Left renal cortex interstitium (tissue), 4 donors: ENCODE measurements around the gene ADRB2. TPM values are rescaled to one million over a fixed set of nuclear protein-coding genes. Genes with fewer than 3 reads are reported as not detected.
"Not testable (repeated sequence)": the region's sequence is repeated elsewhere in the genome, so short reads cannot be mapped to it uniquely, and the experiment has no call there.

Experiments used
- DNase-seq, 4 donors: peaks; one replicate each; pipeline ENCODE4 v3.0.0-alpha.2; 2013; ENCODE audit warnings: low read depth in 4 of 4, low spot score in 2 of 4, missing footprints in 1 of 4
- polyA plus RNA-seq, 4 donors: library from polyadenylated mRNA; unstranded; fragments of 120-200 nt; gene quantifications; one replicate each; pipeline ENCODE4 v1.2.1, GENCODE V29; 2013; ENCODE audit not compliant: insufficient read length in 4 of 4

Gene ADRB2
- polyA plus RNA-seq, 4 donors = 0.09 to 0.37 (median 0.32) TPM

DNA sequence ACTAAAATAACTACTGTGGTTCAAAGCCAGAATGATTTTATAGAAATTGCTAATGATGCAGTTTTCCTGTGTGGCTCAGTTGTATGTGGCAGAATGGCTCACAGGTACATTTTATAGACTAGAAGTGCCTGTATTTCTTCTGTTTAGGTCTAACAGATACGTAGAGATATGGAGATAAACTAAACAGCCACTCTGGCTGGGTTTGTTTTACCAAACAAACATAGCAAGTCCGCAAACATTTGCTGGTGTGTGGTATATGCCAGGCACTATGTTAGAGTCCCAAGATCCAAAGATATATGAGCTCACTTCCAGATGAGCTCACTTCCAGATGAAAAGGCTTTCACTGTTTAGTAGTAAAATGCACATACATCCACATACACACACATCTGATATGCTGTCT, 24.4 kb downstream of the ADRB2 start:
- DNase-seq = no peak

DNA sequence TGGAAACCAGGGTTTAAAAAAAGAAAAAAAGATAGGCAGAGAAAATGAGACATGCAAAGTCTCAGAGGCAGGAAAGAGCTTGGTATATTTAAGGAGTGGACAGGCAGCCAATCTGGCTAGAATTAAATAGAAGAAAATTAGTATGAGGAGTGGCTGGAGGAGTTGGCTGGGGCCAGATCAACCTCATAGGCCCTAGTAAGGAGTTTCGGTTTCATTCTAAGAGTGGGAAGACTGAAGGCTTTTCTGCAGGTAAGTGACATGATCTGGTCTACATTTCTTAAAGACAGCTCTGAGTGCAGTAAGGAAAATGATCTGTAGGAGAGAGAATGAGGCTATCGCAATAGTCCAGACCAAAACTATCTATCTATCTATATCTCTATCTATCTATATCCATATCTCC, 27.5 kb downstream of the ADRB2 start:
- no peak for DNase-seq

DNA sequence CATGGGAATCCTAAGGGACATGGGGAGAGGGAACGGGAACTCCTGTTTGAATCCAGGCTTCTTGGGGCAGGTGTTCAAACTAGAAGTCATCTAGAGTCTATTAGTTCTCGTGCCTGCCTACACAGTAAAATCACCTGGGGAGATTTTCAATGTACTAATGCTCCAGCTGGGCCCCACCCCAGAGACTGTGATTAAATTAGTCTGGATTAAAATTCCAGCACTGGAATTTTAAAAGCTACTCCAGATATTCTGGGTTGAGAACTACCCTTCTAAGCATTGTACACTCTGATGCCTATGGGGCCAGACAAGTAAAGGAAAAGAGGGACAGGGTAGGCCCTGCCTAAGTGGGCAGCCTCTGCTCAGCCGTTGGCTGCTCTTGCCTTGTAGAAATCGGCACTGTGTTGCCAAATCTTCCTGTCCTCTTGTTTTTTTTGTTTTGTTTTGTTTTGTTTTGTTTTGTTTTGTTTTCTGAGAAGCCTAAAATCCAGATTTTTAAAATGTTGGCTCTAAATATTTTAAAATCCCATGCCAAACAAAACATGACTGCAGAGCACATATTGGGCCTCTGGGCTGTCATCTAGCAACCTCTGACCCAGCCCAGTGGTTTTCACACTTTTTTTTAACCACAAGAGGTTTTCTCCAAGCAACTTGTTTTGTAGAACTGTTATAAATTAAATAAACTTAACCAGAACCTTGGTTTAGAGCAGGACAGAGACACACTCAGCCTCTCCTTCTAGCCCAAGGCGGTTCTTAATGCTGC, 29.0 kb downstream of the ADRB2 start:
- no peak for DNase-seq

DNA sequence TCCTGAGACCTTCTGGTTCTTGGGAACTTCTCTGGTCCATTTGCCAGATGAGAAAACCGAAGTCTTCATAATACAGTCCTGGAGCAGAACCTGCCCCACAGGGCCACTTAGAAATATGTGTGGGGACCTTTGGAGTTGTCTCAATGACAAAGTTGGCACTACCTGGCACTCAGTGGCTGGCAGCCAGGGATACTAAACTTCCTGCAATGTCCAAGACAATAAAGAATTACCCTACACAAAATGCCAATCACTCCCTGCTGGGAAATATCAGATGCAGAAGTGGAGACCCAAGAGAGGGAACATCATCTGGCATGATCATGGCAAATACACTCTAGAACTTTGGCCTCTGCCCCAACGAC, 29.6 kb downstream of the ADRB2 start:
- DNase-seq = no peak

DNA sequence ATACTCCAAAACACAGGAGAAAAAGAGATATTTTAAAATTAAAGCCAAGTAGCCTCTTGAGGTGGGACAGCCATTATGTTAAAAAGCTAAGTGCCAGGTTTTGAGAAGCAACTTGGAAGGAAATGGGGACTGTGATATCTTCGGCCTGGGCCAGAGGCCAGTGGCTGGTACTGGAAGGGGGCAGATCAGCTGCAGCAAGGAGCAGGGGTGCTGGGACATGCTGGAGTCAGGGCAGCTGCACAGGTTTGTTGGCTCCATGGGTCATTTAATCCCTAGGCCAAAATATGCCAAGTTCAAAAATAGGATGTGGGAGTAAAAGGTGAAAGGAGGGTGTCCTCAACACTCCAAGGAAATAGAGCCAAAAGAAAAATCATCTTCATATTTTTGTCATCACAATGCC, 30.0 kb downstream of the ADRB2 start:
- no peak for DNase-seq

DNA sequence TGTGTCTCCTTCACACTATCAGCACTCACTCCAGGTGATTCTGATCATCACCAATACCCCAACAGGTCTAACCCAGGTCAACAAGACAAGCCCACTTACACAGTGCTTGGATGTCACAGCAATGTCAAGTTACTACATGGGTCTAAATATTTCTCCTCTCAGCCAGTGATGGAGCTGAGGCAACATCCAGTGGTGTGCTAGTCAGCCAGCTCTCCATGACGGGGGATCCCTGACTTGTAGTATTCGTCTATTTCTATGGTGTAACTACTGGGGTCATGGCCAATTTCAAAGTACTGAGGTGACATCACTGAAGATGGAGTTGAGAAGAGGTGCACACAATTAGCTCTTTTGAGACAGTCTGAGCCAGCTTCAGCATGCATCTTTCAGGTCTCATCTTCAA, 31.1 kb downstream of the ADRB2 start:
- DNase-seq = no peak

DNA sequence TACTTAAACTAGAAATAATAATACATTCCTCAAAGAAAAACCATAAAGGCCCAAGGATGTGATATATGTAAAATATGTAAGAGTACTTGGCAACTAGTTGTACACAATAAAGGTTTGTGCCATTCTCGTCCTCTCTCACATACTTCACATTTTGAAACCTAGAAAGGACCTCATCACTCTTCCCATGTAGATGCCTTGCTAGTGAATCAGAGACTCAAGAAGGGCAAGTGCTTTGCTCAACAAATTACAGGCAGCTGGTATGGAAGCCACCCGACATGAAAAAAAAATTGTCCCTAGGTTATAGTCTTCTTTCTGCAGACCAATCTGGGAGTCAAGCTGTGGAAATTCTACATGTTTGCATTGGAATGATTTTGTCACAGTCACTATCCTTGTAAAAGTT, 31.7 kb downstream of the ADRB2 start:
- DNase-seq = no peak

DNA sequence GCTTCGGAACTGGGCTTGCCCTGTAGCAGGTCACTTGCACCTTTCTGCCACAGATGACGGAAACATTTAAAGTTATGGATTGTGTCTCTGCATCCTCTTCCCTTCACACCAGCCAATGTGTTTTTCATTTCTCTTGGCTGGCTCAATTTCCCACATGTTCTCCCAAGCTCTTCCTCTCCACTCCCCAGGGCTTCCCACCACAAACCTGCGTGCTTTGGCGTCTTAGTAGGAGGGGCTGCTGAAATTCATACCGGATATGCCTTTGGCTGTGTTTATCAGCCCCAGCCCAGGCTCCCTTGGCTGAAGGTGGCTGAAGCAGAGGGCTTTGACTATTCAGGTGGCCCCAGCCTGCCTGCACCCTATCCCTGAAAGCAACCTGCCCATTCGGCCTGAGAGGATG, 32.1 kb downstream of the ADRB2 start:
- no peak for DNase-seq

DNA sequence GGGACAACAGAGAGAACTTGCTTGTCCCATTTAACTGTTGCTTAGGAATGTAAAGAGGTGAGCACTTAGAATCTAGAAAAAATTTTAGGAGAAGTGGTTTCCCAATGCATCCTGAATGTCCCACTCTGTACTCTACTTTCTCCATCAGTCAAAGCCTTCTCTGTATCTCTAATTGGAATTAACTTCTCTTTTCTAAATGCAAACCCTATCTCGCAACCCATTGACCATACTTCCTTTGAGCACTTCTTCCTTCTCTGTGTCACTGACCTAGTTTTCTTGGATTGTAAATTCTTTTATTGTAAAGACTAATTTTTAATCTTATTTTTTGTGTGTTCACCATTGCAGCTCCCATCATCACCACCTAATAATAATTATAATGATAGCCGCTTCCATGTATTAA, 33.3 kb downstream of the ADRB2 start:
- no peak for DNase-seq

DNA sequence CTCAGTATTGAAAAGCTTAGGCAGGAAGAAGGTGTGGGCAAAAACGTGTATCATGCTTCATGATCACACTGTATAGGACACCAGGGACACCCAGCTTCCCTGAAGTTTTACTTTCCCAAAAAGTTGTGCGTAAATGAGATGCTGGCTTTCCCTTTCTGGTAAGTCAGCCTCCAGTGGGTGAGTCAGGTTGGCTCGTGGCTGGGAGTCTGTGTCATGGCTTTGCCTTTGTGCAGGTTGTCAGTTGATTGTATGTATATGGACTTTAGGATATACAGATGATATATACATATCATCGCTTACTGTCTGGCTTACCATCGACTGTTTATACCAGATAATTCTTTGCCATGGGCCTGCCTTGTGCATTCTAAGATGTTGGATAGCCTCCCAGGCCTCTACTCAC, 34.2 kb downstream of the ADRB2 start:
- DNase-seq = no peak

DNA sequence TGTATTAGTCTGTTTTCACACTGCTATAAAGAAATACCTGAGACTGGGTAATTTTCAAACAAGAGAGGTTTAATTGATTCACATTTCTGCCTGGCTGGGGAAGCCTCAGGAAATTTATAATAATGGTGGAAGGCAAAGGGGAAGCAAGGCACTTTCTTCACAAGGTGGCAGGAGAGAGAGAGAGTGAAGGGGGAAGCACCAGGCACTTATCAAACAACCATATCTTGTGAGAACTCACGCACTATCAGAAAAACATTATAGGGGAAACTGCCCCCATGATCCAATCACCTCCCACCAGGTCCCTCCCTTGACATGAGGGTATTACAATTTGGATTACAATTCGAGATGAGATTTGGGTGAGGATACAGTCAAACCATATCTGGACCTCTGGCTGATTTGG, 34.7 kb downstream of the ADRB2 start:
- DNase-seq = no peak

DNA sequence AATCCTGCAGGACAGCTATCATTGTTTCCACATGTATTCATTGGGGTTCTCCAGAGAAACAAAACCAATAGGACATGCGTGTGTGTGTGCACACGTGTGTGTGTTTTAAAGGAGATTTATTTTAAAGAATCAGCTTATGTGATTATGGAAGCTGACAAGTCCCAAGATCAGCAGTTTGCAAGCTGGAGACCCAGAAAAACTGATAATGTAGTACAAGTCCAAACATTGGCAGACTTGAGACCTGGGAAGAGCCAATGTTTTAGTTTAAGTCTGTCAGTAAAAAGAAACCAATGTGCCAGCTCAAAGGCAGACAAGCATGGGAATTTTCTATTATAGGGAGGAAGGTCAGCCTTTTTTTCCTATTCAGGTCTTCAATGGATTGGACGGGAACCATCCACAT, 35.3 kb downstream of the ADRB2 start:
- DNase-seq = no peak

DNA sequence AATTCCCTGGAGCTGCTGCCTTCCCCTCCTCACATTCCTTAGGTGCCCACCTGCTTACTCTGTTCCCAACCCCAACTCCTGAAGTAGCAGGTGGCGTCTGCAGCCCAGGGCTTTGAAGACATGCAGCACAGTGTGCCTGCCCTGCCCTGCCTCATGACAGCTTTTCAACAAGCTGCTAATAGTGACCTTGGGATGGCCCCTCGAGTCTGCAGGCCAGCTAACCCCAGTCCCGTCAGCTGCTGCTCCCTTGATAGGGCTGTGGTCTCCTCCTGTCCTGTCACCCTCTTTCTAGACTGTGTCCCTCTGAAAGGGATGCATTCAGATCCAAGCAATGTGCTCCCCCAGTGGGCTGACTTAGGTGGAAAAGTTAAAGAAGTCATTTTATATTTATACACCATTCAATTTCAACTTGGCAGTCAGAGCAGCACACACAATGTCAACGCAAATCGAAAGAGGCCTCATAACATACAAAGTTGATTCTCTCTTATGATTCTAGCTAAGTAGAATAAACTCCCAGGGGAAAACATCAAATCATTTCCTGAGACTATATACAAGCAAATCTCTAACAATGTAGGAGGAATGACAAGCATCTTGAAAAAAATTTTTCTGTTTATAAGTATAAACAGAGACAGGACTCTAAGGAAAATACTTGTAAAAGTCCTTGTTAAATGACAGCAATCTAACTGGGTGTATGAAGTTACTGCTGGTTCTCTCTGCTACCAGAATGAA, 37.9 kb downstream of the ADRB2 start:
- peak in 3 of 4 donors; percentile 7 to 13 (median 11) for DNase-seq

DNA sequence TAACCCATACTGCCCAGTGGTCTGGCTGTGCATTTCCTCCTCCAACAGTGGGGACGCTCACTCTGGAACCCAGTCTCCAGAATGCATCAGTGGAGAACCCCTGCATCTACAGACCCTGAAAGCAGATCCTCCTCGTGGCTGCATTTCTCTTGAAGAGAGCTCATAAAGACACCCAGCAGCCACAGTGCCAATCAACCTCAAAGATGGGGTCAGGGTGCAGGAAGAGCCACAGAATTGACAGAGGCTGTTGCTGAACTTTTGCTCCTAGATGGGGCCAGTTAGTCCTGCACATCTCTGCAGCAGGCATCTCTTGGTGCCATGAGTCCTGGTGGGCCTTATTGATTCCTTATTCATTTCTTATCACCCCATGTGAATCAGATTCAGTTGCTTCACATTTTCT, 39.6 kb downstream of the ADRB2 start:
- DNase-seq = no peak

DNA sequence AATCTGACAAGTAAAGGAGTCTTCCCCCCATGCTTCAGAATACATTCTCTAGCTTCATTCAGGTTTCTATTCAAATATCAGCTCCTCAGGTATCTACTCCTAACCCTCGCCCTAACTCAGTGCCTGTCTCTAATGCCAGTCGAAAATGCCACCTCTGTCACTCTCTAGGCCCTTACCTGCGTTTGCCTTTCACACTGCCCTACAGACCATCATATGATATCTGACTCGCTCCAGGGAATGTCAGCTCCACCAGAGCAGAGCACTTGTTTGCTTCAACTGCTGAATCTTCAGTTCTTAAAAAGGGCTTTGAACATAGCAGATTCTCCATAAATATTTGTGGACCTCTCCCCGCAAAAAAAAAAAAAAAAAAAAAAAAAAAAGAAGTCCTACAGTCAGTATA, 46.7 kb downstream of the ADRB2 start:
- no peak for DNase-seq

DNA sequence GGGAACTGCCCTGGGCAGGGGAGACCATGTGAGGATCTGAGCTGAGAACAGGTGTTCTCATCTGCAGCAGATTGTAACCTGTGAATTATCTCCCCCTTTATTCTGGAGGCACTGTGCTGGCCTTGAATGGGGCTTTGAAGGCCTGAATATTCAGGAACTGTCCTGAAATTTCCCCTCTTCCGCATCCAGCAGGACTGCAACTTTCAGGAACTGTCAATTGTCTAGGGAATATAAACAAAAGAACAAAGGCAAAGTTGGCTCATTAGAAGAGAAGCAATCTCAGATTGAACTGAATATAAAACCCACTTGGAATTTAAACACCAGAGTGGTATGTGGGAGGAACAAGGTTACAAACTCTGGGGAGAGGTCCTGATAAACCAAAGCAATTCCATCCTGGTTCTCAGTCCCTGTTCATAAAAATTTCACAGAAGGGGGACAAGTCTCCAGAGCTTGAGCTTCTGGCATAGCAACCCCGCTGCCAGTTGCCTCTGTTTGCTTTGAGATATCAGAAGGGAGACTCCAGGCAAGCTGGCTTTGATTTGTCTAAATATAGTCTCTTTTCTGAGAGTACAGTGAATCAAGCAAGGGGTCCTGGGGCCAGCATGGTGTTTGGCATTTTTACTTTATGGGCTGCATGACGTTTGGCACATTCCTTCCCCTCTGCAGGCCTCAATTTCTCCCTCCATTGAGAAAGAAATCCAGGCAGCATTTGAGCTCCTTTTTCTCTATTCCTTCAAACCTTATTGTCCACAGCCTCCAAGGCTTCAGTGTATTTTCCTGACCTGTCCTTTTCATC, 47.5 kb downstream of the ADRB2 start:
- no peak for DNase-seq

DNA sequence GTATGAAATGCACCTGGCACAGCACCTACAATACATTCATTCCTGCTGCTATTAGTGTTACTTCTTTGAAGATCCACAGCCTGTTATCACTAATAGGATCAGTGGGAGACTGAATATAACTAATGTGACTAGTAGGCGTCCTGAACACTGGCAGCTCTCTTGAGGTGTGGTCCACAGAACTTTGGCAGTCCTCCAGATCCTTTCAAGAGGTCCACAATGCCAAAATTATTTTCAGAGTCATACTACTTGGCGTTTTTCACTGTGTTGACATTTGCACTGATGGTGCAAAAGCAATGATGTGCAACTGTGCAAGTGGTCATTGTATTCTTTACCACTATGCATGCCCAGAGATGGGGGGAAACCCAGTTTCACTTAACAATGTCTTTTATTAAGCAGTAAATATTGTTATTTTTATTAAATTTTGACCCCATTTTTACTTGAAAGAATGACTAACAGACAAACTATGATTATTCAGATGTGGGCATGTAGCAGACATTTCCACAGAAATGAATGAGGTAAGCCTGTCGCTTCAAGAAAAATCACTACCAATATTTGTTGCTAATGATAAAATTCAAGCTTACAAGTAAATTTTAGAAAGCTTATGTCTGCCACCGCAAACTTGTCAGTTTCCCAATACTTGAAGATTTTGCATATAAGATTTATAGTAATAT, 48.9 kb downstream of the ADRB2 start:
- DNase-seq = no peak

DNA sequence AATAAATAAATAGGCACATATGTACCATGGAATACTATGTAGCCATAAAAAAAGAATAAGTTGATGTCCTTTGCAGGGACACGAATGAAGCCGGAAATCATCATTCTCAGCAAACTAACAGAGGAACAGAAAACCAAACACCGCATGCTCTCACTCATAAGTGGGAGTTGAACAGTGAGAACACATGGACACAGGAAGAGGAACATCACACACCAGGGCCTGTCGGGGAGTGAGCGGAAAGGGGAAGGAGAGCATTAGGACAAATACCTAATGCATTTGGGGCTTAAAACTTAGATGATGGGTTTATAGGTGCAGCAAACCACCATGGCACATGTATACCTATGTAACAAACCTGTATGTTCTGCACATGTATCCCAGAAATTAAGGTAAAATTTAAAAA, 51.0 kb downstream of the ADRB2 start:
- not testable (repeated sequence) for DNase-seq
